ENCODE measurements around the gene KLHDC8A. TPM values are rescaled to one million over a fixed set of nuclear protein-coding genes. Genes with fewer than 3 reads are reported as not detected.

Gene KLHDC8A
- total and polyA plus RNA-seq, 2 donors (not counting 1 experiment from before 2014, with no cell fraction given) = not detected

DNA sequence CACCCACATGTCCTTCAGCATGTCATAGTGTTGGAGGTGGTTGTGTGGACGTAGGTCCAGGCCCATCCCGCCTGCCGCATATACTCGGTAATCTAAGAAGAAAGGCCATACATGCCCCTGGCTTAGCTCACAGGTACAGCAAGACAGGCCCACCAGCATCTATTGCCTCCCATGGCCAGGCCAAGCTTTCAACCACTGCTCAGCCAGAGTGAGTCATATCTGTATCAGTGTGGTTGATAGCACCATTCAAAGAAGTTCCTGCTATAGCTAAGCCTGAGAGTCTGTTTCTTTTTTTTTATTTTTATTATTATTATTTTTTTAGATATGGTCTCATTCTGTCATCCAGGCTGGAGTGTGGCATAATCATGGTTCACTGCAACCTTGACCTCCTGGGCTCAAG is 17.0 kb downstream of the KLHDC8A start:
- Histone ChIP-seq H3K4me2 (ENCODE audit: extremely low read depth, insufficient read depth, low read length) (no peak overlapping the region), H3K9ac (ENCODE audit: insufficient read depth, low read length) (no peak overlapping the region), H3K79me2 (ENCODE audit: control insufficient read depth, insufficient read depth, low read length) (no peaks in the 10 kb centered on the region), H3K4me1 (ENCODE audit: control insufficient read depth, extremely low read depth, insufficient read depth, low read length) (no peaks in the 10 kb centered on the region), H2AFZ (ENCODE audit: low read length) (no peak overlapping the region), H3K4me3 (replicated peaks in 1 of 4; ENCODE audit: control extremely low read depth in 1 of 4, insufficient read depth in 1 of 4, low read depth in 3 of 4, low read length in 4 of 4) (no peak overlapping the region), H3K9me3 (ENCODE audit: control insufficient read depth, insufficient read depth, low read depth, low read length) (no peaks in the 10 kb centered on the region), H3K36me3 (ENCODE audit: control insufficient read depth, insufficient read depth, low read length) (no peaks in the 10 kb centered on the region), H3K27ac (ENCODE audit: insufficient read depth, low read length) (no peak overlapping the region), H4K20me1 (ENCODE audit: control insufficient read depth, extremely low read depth, insufficient read depth, low read length) (no peaks in the 10 kb centered on the region), H3K27me3 (ENCODE audit: control insufficient read depth, insufficient read depth, low read length) (peaks cover 46% of the 10 kb centered on the region)
- TF ChIP-seq EZH2 (IDR thresholded peaks at IDR 0.05; ENCODE audit: low read length, missing control alignments) (no peak), CTCF (conservative IDR thresholded peaks at IDR 0.05 in 1 of 2, IDR thresholded peaks at IDR 0.05 in 1 of 2; ENCODE audit: low read depth in 1 of 2, low read length in 2 of 2) (no peak)
- DNase-seq (ENCODE audit: low read depth in 2 of 2) = no peak

- Histone ChIP-seq H3K79me2 (ENCODE audit: control insufficient read depth, insufficient read depth, low read length) (no peaks in the 10 kb centered on the region), H3K9ac (ENCODE audit: insufficient read depth, low read length) (no peak overlapping the region), H3K27ac (ENCODE audit: insufficient read depth, low read length) (no peak overlapping the region), H3K4me3 (replicated peaks in 1 of 4; ENCODE audit: control extremely low read depth in 1 of 4, insufficient read depth in 1 of 4, low read depth in 3 of 4, low read length in 4 of 4) (no peak overlapping the region), H4K20me1 (ENCODE audit: control insufficient read depth, extremely low read depth, insufficient read depth, low read length) (no peaks in the 10 kb centered on the region), H2AFZ (ENCODE audit: low read length) (no peak overlapping the region), H3K27me3 (ENCODE audit: control insufficient read depth, insufficient read depth, low read length) (peaks cover 46% of the 10 kb centered on the region), H3K4me2 (ENCODE audit: extremely low read depth, insufficient read depth, low read length) (no peak overlapping the region), H3K4me1 (ENCODE audit: control insufficient read depth, extremely low read depth, insufficient read depth, low read length) (no peaks in the 10 kb centered on the region), H3K36me3 (ENCODE audit: control insufficient read depth, insufficient read depth, low read length) (no peaks in the 10 kb centered on the region), H3K9me3 (ENCODE audit: control insufficient read depth, insufficient read depth, low read depth, low read length) (no peaks in the 10 kb centered on the region)
- no peak for DNase-seq (ENCODE audit: low read depth in 2 of 2)
- TF ChIP-seq CTCF (conservative IDR thresholded peaks at IDR 0.05 in 1 of 2, IDR thresholded peaks at IDR 0.05 in 1 of 2; ENCODE audit: low read depth in 1 of 2, low read length in 2 of 2) = no peak
- no peak for TF ChIP-seq EZH2 (IDR thresholded peaks at IDR 0.05; ENCODE audit: low read length, missing control alignments)
Observed at GRCh38 chr1:205339197-205339702, 17.5 kb downstream of the KLHDC8A start.

DNA sequence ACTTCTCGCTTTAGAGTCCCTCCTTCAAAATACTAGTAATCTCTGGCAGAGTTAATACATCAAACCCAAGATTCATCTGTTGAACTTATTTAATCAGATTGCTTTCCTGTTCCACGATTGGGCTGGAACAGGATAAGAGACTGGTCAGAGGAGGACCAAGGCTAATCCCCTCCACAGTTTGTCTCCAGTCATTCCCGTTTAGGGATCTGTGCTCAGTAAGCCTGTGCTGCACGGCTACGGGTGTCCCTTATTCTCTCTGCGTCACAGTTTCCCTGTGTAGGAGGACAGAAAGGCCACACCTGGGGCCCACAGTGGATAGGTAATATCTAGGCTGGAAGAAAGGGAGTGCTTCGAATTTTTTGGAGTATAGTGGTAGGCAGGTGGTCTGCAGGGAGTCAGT is 18.7 kb downstream of the KLHDC8A start:
- no peak overlapping the region for H2AFZ ChIP-seq (ENCODE audit: low read length)
- H3K27me3 ChIP-seq (ENCODE audit: control insufficient read depth, insufficient read depth, low read length) = peaks cover 36% of the 10 kb centered on the region
- TF ChIP-seq CTCF (conservative IDR thresholded peaks at IDR 0.05 in 1 of 2, IDR thresholded peaks at IDR 0.05 in 1 of 2; ENCODE audit: low read depth in 1 of 2, low read length in 2 of 2) (no peak), EZH2 (IDR thresholded peaks at IDR 0.05; ENCODE audit: low read length, missing control alignments) (peak; percentile 29)
- no peaks in the 10 kb centered on the region for H3K36me3 ChIP-seq (ENCODE audit: control insufficient read depth, insufficient read depth, low read length)
- H3K9ac ChIP-seq (ENCODE audit: insufficient read depth, low read length) = no peak overlapping the region
- no peaks in the 10 kb centered on the region for H3K79me2 ChIP-seq (ENCODE audit: control insufficient read depth, insufficient read depth, low read length)
- DNase-seq (ENCODE audit: low read depth in 2 of 2) = no peak
- no peaks in the 10 kb centered on the region for H3K9me3 ChIP-seq (ENCODE audit: control insufficient read depth, insufficient read depth, low read depth, low read length)
- H3K4me3 ChIP-seq (replicated peaks in 1 of 4; ENCODE audit: control extremely low read depth in 1 of 4, insufficient read depth in 1 of 4, low read depth in 3 of 4, low read length in 4 of 4) = no peak overlapping the region
- H4K20me1 ChIP-seq (ENCODE audit: control insufficient read depth, extremely low read depth, insufficient read depth, low read length) = no peaks in the 10 kb centered on the region
- no peaks in the 10 kb centered on the region for H3K4me1 ChIP-seq (ENCODE audit: control insufficient read depth, extremely low read depth, insufficient read depth, low read length)
- no peak overlapping the region for H3K27ac ChIP-seq (ENCODE audit: insufficient read depth, low read length)
- no peak overlapping the region for H3K4me2 ChIP-seq (ENCODE audit: extremely low read depth, insufficient read depth, low read length)
